GM13977 (cell line): ENCODE results near the gene OR10AD1.
"Not testable (repeated sequence)": the region's sequence is repeated elsewhere in the genome, so short reads cannot be mapped to it uniquely, and the experiment has no call there.

ENCODE experiments used
- DNase-seq: peaks from one replicate; pipeline ENCODE4 v3.0.0; 2012; ENCODE audit warnings: low spot score
- in situ Hi-C: fragments of 300-500 bp; cut with MboI; formaldehyde crosslinking; loops from one replicate; pipeline ENCODE4 v1.12.0; 2022; ENCODE audit warnings: low sequenced_read_pairs, low pct_unique_long_range_greater_than_20kb, mixed read lengths, inconsistent platforms; ENCODE audit not compliant: unreplicated experiment
- TF ChIP-seq, protein P1 (sequence below): IDR thresholded peaks from 2 replicates; pipeline ENCODE4 v1.5.1; 2012; ENCODE audit warnings: mild to moderate bottlenecking, control low read depth; ENCODE audit not compliant: insufficient read depth; ENCODE audit errors: extremely low read depth, missing control alignments

The OR10AD1 gene, protein sequence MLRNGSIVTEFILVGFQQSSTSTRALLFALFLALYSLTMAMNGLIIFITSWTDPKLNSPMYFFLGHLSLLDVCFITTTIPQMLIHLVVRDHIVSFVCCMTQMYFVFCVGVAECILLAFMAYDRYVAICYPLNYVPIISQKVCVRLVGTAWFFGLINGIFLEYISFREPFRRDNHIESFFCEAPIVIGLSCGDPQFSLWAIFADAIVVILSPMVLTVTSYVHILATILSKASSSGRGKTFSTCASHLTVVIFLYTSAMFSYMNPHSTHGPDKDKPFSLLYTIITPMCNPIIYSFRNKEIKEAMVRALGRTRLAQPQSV

DNA sequence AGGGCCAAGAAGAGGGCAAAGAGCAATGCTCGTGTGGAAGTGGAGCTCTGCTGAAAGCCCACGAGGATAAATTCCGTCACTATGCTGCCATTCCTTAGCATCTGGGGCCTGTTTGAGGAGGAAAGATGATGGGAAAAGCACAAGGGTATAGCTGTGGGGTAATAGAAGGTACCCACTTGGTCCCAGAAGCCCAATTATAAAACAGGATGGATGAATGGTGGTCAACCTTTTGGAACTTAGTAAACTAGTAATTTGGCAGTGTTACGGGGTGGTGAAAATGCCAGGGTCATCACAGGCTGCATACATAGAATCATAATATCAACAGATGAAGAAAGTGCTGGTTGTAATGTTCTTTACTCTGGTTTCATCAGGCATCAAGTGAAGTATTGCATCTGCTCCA is at the start of gene OR10AD1:
TSS of gene OR10AD1 (minus strand) at position 101 of the 400 bp plus-strand sequence. CDS start at position 101, 0 bp downstream.
- DNase-seq: no peak
- in situ Hi-C loops: no loop called here

DNA sequence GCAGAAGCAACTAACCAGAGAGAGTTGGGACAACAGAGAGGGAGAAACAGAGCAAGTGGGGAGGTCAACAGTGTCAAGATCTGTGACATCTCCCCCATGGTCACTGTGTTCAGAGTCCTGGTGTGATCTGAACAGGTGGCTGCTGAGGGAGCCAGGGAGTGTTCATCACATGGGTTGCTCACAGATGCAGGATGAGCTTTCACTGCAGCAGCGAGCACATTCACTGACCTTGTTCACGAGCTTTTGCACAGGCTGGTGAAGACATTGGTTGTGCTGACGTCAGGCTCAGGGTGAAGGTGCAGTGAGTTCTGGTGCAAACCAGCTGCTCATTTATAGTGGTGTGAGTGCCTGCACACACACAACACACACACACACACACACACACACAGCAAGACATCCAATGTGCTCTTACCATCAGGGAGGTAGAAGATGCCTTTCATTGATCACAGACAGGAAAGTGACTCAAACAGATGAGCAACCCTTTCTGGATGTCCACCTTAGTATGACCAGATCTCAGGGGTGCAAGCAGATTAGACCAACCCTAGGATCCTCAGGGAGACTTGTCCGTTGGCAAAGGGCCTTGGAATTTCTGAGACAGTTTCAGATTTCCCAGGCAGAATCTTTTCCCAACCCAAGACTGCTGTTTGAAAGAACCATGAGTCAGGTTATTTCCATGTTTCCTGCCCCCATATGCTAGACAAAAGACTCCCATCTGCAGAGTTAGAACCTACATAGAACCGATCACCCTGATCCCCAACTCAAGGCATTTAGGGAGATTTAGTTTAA is 44.3 kb upstream of the OR10AD1 start:
- DNase-seq: no peak
- TF ChIP-seq, protein P1, sequence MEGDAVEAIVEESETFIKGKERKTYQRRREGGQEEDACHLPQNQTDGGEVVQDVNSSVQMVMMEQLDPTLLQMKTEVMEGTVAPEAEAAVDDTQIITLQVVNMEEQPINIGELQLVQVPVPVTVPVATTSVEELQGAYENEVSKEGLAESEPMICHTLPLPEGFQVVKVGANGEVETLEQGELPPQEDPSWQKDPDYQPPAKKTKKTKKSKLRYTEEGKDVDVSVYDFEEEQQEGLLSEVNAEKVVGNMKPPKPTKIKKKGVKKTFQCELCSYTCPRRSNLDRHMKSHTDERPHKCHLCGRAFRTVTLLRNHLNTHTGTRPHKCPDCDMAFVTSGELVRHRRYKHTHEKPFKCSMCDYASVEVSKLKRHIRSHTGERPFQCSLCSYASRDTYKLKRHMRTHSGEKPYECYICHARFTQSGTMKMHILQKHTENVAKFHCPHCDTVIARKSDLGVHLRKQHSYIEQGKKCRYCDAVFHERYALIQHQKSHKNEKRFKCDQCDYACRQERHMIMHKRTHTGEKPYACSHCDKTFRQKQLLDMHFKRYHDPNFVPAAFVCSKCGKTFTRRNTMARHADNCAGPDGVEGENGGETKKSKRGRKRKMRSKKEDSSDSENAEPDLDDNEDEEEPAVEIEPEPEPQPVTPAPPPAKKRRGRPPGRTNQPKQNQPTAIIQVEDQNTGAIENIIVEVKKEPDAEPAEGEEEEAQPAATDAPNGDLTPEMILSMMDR: no peak
- in situ Hi-C loops: no loop called here

More for the DNA sequence above, at the start of gene OR10AD1:
- TF ChIP-seq, protein P1: no peak

DNA sequence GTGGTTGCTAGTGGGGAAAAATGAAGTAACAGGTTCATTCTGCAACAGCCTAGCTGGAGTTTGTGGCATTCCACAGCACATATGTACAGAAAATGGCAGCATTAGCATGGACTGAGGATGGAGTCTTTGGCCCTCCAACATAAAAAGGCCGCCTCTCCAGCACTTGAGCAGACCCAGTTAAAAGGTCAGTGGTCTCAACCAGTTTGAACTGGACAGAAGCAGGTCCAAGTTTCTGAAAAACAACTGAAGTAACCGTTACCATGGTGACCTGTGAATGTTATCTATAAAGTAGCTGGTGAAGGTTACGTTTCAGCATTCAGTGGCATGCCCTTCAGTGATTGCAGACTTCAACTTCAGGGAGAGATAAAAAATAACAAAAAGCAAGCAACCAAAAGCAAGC is 34.1 kb upstream of the OR10AD1 start:
- TF ChIP-seq, protein P1: no peak
- DNase-seq: no peak
- in situ Hi-C loops: no loop called here

DNA sequence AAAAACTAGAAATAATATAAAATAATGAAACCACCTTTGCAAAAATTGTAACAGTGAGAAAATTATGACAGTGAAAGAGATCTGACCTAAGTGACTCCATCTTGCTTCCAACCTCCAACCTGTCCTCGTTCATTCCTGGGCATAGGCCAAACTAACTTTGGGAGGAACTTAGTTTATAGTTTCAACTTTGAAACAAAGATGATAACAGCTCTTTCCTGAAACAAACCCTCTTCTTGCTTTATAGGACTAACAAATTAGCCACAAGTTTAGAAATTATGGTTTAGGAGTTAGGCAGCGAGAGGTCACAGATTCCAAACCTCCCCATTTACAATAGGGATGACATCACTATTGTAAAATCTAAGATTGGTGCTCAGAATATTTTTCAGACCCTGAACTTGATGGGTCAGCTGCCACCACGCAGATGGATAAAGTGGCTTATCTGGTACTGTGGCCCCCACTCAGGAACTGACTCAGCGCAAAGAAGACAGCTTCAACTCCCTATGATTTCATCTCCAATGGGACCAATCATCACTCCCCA is 32.8 kb upstream of the OR10AD1 start:
- TF ChIP-seq, protein P1: no peak
- DNase-seq: no peak
- in situ Hi-C loops: no loop called here

DNA sequence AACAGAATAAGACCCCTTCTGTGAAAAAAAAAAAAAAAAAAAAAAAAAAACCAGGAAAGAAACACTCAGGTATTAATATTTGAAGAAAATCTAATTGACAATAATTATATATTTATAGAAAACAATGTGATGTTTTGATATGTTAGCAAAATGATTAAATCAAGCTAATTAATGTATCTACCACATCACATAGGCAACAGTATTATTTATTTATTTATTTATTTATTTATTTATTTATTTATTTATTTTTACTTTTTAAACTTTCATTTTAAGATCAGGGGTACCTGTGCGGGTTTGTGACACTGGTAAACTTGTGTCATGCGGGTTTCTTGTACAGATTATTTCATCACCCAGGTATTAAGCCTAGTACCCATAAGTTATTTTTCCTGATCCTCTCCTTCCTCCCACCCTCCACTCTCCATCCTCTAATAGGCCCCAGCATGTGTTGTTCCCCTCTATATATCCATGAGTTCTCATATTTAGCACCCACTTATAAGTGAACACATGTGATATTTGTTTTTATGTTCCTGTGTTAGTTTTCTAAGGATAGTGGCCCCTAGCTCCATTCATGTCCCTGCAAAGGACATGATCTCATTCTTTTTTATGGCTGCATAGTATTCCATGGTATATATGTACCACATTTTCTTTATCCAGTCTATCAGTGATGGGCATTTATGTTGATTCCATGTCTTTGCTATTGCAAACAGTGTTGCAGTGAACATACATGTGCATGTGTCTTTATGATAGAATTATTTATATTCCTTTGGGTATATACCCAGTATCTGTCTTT is 28.3 kb upstream of the OR10AD1 start:
- in situ Hi-C loops, DNase-seq: not testable (repeated sequence)

DNA sequence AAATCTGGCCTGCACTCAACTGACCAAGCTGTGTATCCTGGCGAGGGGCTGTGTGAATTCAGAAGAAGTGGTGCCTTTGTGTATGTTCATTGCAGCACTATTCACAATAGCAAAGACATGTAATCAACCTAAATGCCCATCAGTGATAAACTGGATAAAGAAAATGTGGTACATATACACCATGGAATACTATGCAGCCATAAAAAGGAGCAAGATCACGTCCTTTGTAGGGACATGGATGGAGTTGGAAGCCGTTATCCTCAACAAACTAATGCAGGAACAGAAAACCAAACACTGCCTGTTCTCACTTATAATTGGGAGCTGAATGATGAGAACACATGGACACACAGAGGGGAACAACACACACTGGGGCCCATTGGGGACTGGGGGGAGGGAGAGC is 21.4 kb upstream of the OR10AD1 start:
- in situ Hi-C loops, DNase-seq: not testable (repeated sequence)

DNA sequence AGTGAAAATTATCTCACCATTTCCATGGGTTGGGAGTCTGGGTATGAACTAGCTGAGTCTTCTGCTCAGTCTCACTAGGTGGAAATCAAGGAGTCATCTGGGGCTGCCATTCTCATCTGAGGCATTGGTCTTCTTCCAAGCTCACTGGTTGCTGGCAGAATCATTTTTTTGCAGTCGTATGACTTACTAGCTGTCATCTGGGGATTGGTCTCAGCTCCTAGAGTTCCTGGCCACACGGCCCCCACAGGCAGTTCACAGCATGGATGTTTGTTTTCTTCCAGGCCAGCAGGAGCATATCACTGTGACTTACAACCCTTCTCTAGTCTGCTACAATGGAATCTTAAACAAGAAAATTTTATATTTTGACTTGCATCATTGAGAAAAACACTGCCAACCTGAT is 18.6 kb upstream of the OR10AD1 start:
- in situ Hi-C loops: no loop called here
- TF ChIP-seq, protein P1: no peak

More for the DNA sequence above, 18.6 kb upstream of the OR10AD1 start:
- no peak for DNase-seq
